Measurements from ENCODE around the gene PCLO. TPM values are rescaled to one million over a fixed set of nuclear protein-coding genes. Genes with fewer than 3 reads are reported as not detected.
"Not testable (repeated sequence)": the region's sequence is repeated elsewhere in the genome, so short reads cannot be mapped to it uniquely, and the experiment has no call there.

The PCLO gene
- total RNA-seq, 1 donor from 2014 or later = 2.9 TPM

- ATAC-seq (no peak), DNase-seq (no peak)
- intact Hi-C loops (cut with micrococcal nuclease) = no loop called here
Observed at GRCh38 chr7:83142365-83142764, 20.3 kb downstream of the PCLO start.

DNA sequence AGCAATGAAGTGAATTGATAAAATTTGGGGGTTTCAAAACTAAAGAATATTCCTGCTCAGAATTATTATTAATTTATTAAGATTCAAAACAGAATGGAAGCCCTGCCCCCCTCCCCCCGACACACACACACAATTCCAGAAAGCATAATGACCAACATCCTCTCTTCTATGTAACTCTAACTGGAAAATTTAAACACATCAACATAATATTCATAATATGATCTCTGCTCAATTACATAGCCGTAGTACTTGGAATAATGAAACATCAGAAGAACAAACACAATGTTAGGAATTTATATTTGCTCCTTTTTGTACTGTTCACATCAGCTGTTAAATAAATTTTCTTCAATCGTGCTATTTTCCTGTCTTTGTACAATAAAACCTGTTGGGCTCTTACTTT is 20.8 kb downstream of the PCLO start:
- ATAC-seq = no peak
- DNase-seq = no peak
- intact Hi-C loops (cut with micrococcal nuclease) = no loop called here

- intact Hi-C loops (cut with micrococcal nuclease) = no loop called here
- ATAC-seq (no peak), DNase-seq (no peak)
Observed at GRCh38 chr7:83130623-83131545, 31.8 kb downstream of the PCLO start.

- no peak for DNase-seq
- no peak for ATAC-seq
- intact Hi-C loops (cut with micrococcal nuclease) = no loop called here
Observed at GRCh38 chr7:83130191-83130590, 32.5 kb downstream of the PCLO start.

DNA sequence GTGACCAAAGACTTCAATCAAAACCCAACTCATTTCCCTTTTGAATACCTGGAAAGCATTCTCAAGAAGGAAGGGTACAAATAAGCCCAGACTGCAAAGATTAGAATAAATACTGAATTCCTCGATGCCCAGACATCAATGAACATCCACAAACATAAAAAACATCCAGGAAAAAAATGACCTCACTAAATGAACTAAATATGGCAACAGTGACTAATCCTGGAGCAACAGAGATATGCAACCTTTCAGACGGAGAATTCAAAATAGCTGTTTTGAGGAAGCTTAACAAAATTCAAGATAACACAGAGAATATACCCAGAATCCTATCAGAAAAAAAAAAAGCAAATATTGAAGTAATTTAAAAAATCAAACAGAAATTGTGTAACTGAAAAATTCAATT is 43.2 kb downstream of the PCLO start:
- ATAC-seq (no peak), DNase-seq (no peak)
- intact Hi-C loops (cut with micrococcal nuclease) = no loop called here

GRCh38 chr7:83119026-83119382 is 43.7 kb downstream of the PCLO start:
- intact Hi-C loops (cut with micrococcal nuclease) = no loop called here
- DNase-seq = no peak
- peak; percentile 28 for ATAC-seq

- ATAC-seq (no peak), DNase-seq (no peak)
- intact Hi-C loops (cut with micrococcal nuclease) = no loop called here
Observed at GRCh38 chr7:83118347-83119025, 44.2 kb downstream of the PCLO start.

- ATAC-seq = no peak
- no peak for DNase-seq
- intact Hi-C loops (cut with micrococcal nuclease) = no loop called here
Observed at GRCh38 chr7:83117466-83117865, 45.2 kb downstream of the PCLO start.

GRCh38 chr7:83111391-83111790 is 51.3 kb downstream of the PCLO start:
- intact Hi-C loops (cut with micrococcal nuclease) = no loop called here
- ATAC-seq = no peak
- DNase-seq = no peak

DNA sequence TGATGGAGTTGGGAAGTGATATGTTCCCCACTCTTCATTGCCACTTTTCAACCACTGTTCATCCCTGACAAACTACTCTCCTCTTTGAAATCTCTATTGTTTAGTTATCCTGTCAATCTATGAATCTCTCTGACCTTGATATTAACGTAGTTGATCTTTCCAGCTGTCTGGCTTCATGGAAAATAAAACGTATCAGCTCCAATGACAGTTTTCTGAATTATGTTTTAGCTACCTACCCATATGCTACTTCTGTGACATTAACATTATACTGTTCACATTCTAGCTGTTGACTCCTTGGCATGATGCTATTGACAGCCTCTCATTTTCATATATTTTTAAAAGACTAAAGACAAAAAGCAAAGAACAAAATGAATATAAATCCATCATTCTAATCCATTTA is 53.3 kb downstream of the PCLO start:
- DNase-seq = no peak
- intact Hi-C loops (cut with micrococcal nuclease) = no loop called here
- no peak for ATAC-seq

- intact Hi-C loops (cut with micrococcal nuclease) = no loop called here
- no peak for DNase-seq
- ATAC-seq = no peak
Observed at GRCh38 chr7:83105948-83106347, 56.7 kb downstream of the PCLO start.

- DNase-seq = no peak
- intact Hi-C loops (cut with micrococcal nuclease) = no loop called here
- ATAC-seq = no peak
Observed at GRCh38 chr7:83105063-83105462, 57.6 kb downstream of the PCLO start.

DNA sequence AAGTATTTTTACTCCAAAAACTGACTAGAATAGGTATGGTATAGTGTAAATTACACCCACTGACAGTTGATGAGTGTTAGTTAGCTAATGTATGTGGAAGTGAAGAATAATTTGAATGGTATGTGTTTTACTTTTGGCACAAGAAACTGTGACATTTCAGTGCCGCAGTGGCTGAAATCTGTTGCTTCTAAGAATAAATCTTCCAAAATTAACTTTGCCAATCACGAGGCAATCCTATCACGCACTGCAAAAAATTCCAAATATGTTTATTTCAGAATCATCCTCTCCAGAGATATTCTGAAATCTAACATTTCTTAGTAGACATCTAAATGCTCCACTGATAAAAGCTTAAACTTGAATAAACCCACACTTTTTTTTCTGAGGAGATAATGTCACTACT is 61.2 kb downstream of the PCLO start:
- ATAC-seq (no peak), DNase-seq (no peak)
- intact Hi-C loops (cut with micrococcal nuclease) = no loop called here

GRCh38 chr7:83096065-83096580 is 66.6 kb downstream of the PCLO start:
- DNase-seq = no peak
- intact Hi-C loops (cut with micrococcal nuclease) = no loop called here

DNA sequence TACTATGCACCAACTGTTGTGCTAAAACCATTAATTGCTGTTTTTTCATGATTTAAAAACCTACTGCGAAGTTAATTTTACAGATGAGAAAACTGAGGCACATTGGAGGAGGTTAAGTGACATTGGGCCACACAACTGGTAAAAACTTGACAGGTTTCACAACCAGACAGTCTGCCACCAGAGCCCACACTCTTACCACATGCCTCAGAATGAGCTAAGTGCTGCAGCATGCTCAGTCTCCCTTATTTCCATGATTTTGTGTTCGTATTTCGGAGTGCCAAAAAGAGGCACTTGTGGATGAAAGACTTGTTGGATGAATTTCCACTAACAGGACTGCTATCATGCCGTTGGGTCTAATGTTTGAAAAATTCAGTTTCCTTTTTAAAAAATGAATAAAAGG is 77.4 kb downstream of the PCLO start:
- ATAC-seq (no peak), DNase-seq (no peak)
- intact Hi-C loops (cut with micrococcal nuclease) = no loop called here

More at GRCh38 chr7:83096065-83096580, 66.6 kb downstream of the PCLO start:
- ATAC-seq = no peak

DNA sequence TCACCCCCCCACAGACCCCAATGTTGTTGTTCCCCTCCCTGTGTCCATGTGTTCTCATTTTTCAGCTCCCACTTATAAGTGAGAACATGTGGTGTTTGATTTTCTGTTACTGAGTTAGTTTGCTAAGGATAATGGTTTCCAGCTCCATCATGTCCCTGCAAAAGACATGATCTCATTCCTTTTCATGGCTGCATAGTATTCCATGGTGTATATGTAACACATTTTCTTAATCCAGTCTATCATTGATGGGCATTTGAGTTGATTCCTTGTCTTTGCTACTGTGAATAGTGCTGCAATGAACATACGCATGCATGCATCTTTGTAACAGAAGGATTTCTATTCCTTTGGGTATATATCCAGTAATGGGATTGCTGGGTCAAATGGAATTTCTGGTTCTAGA is 82.8 kb downstream of the PCLO start:
- intact Hi-C loops (cut with micrococcal nuclease); DNase-seq; ATAC-seq: not testable (repeated sequence)

- ATAC-seq (no peak), DNase-seq (no peak)
- intact Hi-C loops (cut with micrococcal nuclease) = no loop called here
Observed at GRCh38 chr7:83077328-83077727, 85.4 kb downstream of the PCLO start.

GRCh38 chr7:83072576-83073517 is 89.8 kb downstream of the PCLO start:
- DNase-seq (no peak), ATAC-seq (no peak)
- intact Hi-C loops (cut with micrococcal nuclease) = no loop called here

DNA sequence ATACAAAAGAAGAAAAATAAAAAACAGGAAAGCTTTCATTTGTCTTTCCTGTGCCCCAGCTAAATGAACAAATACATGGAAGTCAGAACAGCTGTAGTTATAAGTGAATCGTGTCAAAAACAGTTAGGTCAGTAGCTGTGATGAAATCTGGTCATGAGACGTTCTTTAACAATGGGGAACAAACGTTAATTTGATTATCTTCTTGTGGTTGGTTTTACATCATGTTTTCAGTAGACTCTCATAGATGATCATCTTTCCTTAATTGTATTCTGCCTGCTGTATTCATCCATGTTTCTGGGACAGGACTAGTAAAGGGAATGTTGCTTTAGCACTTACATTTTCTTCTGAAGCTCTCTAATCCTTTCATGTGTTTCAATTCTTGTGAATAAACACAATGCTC is 97.0 kb downstream of the PCLO start:
- no peak for ATAC-seq
- intact Hi-C loops (cut with micrococcal nuclease) = no loop called here
- no peak for DNase-seq
